ENCODE results near the gene MYL3.

The MYL3 gene

DNA sequence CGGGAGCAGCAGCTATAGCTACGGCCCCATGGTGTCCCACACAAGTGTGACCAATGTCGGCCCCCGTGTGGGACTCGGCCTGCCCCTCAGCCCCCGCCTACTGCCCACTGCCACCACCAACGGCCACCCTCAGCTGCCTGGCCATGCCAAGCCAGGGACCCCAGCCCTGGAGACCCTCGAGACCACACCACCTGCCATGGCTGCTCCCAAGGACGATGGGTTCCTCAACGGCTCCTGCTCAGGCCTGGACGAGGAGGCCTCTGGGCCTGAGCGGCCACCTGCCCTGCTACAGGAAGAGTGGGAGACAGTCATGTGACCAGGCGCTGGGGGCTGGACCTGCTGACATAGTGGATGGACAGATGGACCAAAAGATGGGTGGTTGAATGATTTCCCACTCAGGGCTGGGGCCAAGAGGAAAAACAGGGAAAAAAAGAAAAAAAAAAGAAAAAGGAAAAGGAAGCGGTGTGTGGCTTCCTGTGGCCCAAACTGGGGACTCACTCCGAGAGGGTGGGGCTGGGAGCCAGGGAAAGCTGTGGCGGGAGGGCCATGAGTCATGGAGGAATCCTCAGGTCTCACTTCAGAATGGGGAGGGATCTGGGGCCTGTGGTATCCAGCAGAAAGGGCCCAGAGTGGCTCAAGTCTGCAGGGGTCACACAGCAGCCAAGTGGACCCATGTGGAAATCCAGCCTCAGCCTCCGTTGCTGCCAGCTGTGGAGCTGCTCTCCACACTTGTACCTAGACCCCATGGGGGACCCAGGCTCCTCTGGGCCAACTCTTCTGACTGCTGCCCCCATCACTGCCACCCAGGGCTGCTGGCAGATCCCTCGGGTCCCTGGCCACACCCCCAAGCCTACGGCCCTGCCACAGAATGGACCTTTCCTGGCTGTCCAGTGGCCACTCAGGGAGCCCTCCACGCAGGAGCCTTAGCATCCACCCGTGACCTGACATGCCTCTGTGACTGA is 40.4 kb upstream of the MYL3 start:
- DNase-seq (ENCODE audit: low read depth): peak; percentile 55
- TF ChIP-seq, protein P1, sequence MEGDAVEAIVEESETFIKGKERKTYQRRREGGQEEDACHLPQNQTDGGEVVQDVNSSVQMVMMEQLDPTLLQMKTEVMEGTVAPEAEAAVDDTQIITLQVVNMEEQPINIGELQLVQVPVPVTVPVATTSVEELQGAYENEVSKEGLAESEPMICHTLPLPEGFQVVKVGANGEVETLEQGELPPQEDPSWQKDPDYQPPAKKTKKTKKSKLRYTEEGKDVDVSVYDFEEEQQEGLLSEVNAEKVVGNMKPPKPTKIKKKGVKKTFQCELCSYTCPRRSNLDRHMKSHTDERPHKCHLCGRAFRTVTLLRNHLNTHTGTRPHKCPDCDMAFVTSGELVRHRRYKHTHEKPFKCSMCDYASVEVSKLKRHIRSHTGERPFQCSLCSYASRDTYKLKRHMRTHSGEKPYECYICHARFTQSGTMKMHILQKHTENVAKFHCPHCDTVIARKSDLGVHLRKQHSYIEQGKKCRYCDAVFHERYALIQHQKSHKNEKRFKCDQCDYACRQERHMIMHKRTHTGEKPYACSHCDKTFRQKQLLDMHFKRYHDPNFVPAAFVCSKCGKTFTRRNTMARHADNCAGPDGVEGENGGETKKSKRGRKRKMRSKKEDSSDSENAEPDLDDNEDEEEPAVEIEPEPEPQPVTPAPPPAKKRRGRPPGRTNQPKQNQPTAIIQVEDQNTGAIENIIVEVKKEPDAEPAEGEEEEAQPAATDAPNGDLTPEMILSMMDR (conservative IDR thresholded peaks at IDR 0.05; ENCODE audit: control insufficient read depth, insufficient read depth, low read depth, low read length): no peak
- no peak overlapping the region for H3K4me3 ChIP-seq (ENCODE audit: control insufficient read depth, low read depth, low read length)

GRCh38 chr3:46902188-46902631 is 39.0 kb upstream of the MYL3 start:
- TF ChIP-seq, protein P1 (conservative IDR thresholded peaks at IDR 0.05; ENCODE audit: control insufficient read depth, insufficient read depth, low read depth, low read length): no peak
- H3K4me3 ChIP-seq (ENCODE audit: control insufficient read depth, low read depth, low read length): no peak overlapping the region
- DNase-seq (ENCODE audit: low read depth): no peak

- TF ChIP-seq, protein P1 (conservative IDR thresholded peaks at IDR 0.05; ENCODE audit: control insufficient read depth, insufficient read depth, low read depth, low read length): no peak
- H3K4me3 ChIP-seq (ENCODE audit: control insufficient read depth, low read depth, low read length): no peak overlapping the region
- no peak for DNase-seq (ENCODE audit: low read depth)
Measured at GRCh38 chr3:46901591-46902187, 38.4 kb upstream of the MYL3 start.

DNA sequence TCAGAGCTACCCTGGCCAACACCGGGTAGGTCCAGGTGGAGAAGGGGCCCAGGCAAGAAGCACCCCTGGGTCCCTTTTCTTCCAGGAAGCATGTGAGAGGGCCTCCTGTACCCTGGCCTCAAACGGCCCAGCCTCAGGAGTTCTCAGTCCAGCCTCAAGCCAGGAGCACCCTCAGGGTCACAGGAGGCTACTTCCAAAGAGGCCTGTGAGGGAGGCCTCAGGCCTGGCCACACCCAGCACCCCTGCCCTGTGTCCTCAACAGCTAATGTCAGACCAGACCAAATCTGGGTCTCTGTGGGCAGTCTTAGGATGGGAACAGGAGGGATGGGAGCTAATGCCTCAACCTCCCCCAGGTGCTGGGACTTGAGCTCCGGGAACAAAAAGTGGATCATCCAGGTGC is 37.8 kb upstream of the MYL3 start:
- TF ChIP-seq, protein P1 (conservative IDR thresholded peaks at IDR 0.05; ENCODE audit: control insufficient read depth, insufficient read depth, low read depth, low read length): no peak
- DNase-seq (ENCODE audit: low read depth): no peak
- H3K4me3 ChIP-seq (ENCODE audit: control insufficient read depth, low read depth, low read length): no peak overlapping the region

DNA sequence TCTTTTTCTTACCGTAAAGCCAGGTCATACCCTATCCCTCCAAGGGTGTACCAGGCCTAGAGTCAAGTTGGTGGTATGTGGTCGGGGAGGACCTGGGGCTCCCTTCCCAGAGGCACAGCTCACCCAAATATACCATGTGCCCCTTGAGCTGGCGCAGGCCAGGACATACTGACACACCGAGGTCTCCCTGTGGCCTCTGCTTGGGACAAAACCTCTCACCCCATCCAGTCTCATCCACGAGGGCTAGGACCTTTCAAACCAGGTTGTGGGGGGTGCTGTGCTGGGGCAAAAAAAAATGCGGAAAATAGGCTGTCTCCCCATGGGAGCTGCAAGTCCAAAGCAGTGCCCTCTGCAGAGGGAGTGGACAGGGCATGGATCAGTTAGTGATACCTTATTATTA is 37.1 kb upstream of the MYL3 start:
- TF ChIP-seq, protein P1 (conservative IDR thresholded peaks at IDR 0.05; ENCODE audit: control insufficient read depth, insufficient read depth, low read depth, low read length): no peak
- no peak for DNase-seq (ENCODE audit: low read depth)
- no peak overlapping the region for H3K4me3 ChIP-seq (ENCODE audit: control insufficient read depth, low read depth, low read length)

DNA sequence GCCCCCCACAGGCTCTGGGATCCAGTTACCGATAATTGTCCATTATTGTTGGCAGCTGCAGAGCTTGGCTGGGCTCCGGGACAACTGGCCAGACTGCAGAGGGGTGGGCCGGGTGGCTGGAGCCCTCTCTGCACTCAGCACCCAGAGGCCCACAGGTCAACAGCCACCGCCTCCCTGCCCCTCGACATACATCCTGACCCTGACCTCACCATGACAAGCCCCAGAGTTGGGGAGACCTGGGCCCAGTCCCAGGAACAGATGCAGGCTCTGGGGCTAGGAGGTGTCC is 36.7 kb upstream of the MYL3 start:
- TF ChIP-seq, protein P1 (conservative IDR thresholded peaks at IDR 0.05; ENCODE audit: control insufficient read depth, insufficient read depth, low read depth, low read length): no peak
- H3K4me3 ChIP-seq (ENCODE audit: control insufficient read depth, low read depth, low read length): no peak overlapping the region
- DNase-seq (ENCODE audit: low read depth): no peak

Data from fibroblast of mammary gland (primary cell).